ENCODE results near the gene FHIT.
A peak's percentile ranks its signal among the peaks of the same experiment; 100 is the strongest.

Gene FHIT

GRCh38 chr3:61253756-61254155, 2.5 kb upstream of the FHIT start:
- Histone ChIP-seq H3K79me2 (ENCODE audit: insufficient read depth, low read length) (no peaks in the 10 kb centered on the region), H3K27ac (ENCODE audit: low read depth, low read length) (no peak overlapping the region), H3K9ac (ENCODE audit: low read length) (no peak overlapping the region), H3K36me3 (ENCODE audit: low read length) (no peaks in the 10 kb centered on the region), H3F3A (ENCODE audit: insufficient read depth) (no peaks in the 10 kb centered on the region), H3K4me2 (ENCODE audit: low read depth, low read length, poor library complexity, severe bottlenecking) (no peak overlapping the region), H3K27me3 (ENCODE audit: low read length) (no peaks in the 10 kb centered on the region), H4K20me1 (ENCODE audit: low read depth, low read length) (no peaks in the 10 kb centered on the region), H3K4me3 (ENCODE audit: insufficient read depth, low read length, poor library complexity, severe bottlenecking) (no peak overlapping the region), H2AFZ (ENCODE audit: low read depth, low read length, severe bottlenecking) (no peak overlapping the region), H3K9me2 (replicated peaks; ENCODE audit: insufficient read depth, low read length) (no peaks in the 10 kb centered on the region), H3K9me3 (ENCODE audit: insufficient read depth, low read length) (no peaks in the 10 kb centered on the region)
- TF ChIP-seq EZH2phosphoT487 (conservative IDR thresholded peaks at IDR 0.05; ENCODE audit: low read length), result no peak
- TF ChIP-seq, protein P1, sequence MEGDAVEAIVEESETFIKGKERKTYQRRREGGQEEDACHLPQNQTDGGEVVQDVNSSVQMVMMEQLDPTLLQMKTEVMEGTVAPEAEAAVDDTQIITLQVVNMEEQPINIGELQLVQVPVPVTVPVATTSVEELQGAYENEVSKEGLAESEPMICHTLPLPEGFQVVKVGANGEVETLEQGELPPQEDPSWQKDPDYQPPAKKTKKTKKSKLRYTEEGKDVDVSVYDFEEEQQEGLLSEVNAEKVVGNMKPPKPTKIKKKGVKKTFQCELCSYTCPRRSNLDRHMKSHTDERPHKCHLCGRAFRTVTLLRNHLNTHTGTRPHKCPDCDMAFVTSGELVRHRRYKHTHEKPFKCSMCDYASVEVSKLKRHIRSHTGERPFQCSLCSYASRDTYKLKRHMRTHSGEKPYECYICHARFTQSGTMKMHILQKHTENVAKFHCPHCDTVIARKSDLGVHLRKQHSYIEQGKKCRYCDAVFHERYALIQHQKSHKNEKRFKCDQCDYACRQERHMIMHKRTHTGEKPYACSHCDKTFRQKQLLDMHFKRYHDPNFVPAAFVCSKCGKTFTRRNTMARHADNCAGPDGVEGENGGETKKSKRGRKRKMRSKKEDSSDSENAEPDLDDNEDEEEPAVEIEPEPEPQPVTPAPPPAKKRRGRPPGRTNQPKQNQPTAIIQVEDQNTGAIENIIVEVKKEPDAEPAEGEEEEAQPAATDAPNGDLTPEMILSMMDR (IDR thresholded peaks at IDR 0.05; ENCODE audit: insufficient read depth, low read length, poor library complexity, severe bottlenecking), result no peak

GRCh38 chr3:61252836-61253235, 1.6 kb upstream of the FHIT start:
- no peaks in the 10 kb centered on the region for H3K36me3 ChIP-seq (ENCODE audit: low read length)
- H3K4me3 ChIP-seq (ENCODE audit: insufficient read depth, low read length, poor library complexity, severe bottlenecking), result no peak overlapping the region
- H3K4me2 ChIP-seq (ENCODE audit: low read depth, low read length, poor library complexity, severe bottlenecking), result no peak overlapping the region
- H2AFZ ChIP-seq (ENCODE audit: low read depth, low read length, severe bottlenecking), result no peak overlapping the region
- no peak overlapping the region for H3K9ac ChIP-seq (ENCODE audit: low read length)
- no peak overlapping the region for H3K27ac ChIP-seq (ENCODE audit: low read depth, low read length)
- no peak for TF ChIP-seq EZH2phosphoT487 (conservative IDR thresholded peaks at IDR 0.05; ENCODE audit: low read length)
- TF ChIP-seq, protein P1 (IDR thresholded peaks at IDR 0.05; ENCODE audit: insufficient read depth, low read length, poor library complexity, severe bottlenecking), result no peak
- H3F3A ChIP-seq (ENCODE audit: insufficient read depth), result no peaks in the 10 kb centered on the region
- H3K79me2 ChIP-seq (ENCODE audit: insufficient read depth, low read length), result no peaks in the 10 kb centered on the region
- H3K27me3 ChIP-seq (ENCODE audit: low read length), result no peaks in the 10 kb centered on the region
- H3K9me2 ChIP-seq (replicated peaks; ENCODE audit: insufficient read depth, low read length), result no peaks in the 10 kb centered on the region
- no peaks in the 10 kb centered on the region for H4K20me1 ChIP-seq (ENCODE audit: low read depth, low read length)
- no peaks in the 10 kb centered on the region for H3K9me3 ChIP-seq (ENCODE audit: insufficient read depth, low read length)

DNA sequence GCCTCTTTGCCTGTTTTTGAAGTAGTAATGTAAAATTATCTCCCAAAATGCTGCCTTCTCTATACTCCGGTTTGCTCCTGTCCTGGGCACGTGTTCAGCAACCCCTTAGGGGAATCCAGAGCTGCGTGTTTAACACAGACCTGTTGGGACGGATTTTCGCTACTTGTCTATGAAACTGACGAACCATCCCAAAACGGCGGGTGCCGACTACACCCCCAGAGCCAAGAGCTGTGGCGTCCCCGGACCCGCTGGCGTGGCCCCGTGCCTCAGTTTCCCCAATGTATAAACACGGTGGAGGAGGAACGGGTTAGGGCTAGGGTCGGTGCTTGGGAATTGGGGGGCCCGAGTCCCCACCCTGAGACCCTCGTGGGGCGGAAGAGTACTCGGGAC, 473 bp downstream of the FHIT start:
- no peaks in the 10 kb centered on the region for H3K9me2 ChIP-seq (replicated peaks; ENCODE audit: insufficient read depth, low read length)
- H3K9me3 ChIP-seq (ENCODE audit: insufficient read depth, low read length), result no peaks in the 10 kb centered on the region
- peak overlapping the region; percentile 46 for H3K27ac ChIP-seq (ENCODE audit: low read depth, low read length)
- H3K79me2 ChIP-seq (ENCODE audit: insufficient read depth, low read length), result no peaks in the 10 kb centered on the region; the same call in 1 of the 2 replicates
- H3K4me2 ChIP-seq (ENCODE audit: low read depth, low read length, poor library complexity, severe bottlenecking), result peak overlapping the region; percentile 95
- no peaks in the 10 kb centered on the region for H3K36me3 ChIP-seq (ENCODE audit: low read length)
- TF ChIP-seq, protein P1 (IDR thresholded peaks at IDR 0.05; ENCODE audit: insufficient read depth, low read length, poor library complexity, severe bottlenecking), result no peak
- no peaks in the 10 kb centered on the region for H4K20me1 ChIP-seq (ENCODE audit: low read depth, low read length)
- peak overlapping the region; percentile 99 for H2AFZ ChIP-seq (ENCODE audit: low read depth, low read length, severe bottlenecking)
- peak overlapping the region; percentile 73 for H3K9ac ChIP-seq (ENCODE audit: low read length)
- H3F3A ChIP-seq (ENCODE audit: insufficient read depth), result no peaks in the 10 kb centered on the region
- H3K4me3 ChIP-seq (ENCODE audit: insufficient read depth, low read length, poor library complexity, severe bottlenecking), result peak overlapping the region; percentile 74
- H3K27me3 ChIP-seq (ENCODE audit: low read length), result no peaks in the 10 kb centered on the region
